ENCODE data around the gene MATN4.
"Not testable (repeated sequence)": the region's sequence is repeated elsewhere in the genome, so short reads cannot be mapped to it uniquely, and the experiment has no call there.

MATN4 gene, protein sequence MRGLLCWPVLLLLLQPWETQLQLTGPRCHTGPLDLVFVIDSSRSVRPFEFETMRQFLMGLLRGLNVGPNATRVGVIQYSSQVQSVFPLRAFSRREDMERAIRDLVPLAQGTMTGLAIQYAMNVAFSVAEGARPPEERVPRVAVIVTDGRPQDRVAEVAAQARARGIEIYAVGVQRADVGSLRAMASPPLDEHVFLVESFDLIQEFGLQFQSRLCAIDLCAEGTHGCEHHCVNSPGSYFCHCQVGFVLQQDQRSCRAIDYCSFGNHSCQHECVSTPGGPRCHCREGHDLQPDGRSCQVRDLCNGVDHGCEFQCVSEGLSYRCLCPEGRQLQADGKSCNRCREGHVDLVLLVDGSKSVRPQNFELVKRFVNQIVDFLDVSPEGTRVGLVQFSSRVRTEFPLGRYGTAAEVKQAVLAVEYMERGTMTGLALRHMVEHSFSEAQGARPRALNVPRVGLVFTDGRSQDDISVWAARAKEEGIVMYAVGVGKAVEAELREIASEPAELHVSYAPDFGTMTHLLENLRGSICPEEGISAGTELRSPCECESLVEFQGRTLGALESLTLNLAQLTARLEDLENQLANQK

DNA sequence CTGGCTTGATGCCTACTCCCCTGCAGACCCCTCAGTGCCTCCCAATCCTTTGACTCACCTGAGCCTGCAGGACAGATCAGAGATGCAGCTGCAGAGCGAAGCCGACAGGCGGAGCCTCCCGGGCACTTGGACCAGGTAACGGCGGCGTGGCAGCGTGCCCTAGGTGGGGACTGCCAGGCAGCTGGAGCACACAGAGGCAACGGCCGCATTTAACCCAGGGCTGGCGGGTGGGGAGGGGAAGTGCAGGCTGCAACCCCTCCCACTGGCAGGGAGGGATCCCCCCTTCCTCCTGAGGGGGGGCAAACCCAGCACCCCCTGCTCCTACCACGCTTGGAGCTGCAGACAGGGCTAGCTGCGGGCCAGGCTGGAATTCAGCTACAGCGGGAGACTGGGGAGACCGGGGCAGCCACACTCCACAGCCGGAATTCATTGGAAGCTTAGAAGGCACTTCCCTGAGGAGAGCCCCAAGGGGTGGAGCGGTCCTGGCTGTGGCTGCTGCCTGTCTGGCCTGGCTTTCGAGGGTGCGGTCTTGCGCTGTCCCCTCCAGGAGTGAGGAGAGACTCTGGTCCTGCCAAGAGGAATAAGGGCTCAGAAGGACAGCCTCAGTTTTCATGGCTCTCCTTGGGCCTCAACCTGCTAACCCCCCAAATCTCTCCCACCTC is at the start of gene MATN4:
Gene MATN4, minus strand, starts transcription at position 183 of the 662 bp plus-strand sequence. CDS start 2,717 bp downstream, outside the sequence.
- H3K4me1 ChIP-seq, result peaks cover 0 to 63% (median 43%) of the 10 kb centered on the region in 10 experiments; a peak in 14 of 20 replicates
- no peak within 1 kb of the TSS for H3K4me3 ChIP-seq
- H4K20me1 ChIP-seq, result no peaks in the 10 kb centered on the region
- H3K36me3 ChIP-seq, result no peaks in the 10 kb centered on the region
- no peak for TF ChIP-seq Cebpa-rat (IDR thresholded peaks at IDR 0.05)
- H3K4me2 ChIP-seq, result peak within 1 kb of the TSS in 8 of 11 experiments; percentile 17 to 66 (median 49); a peak in 14 of 22 replicates
- no peak within 1 kb of the TSS for H3K9ac ChIP-seq
- peaks cover 0 to 18% (median 10%) of the 10 kb centered on the region in 11 experiments; a peak in 10 of 22 replicates for H3K27me3 ChIP-seq
- H3K9me3 ChIP-seq (replicated peaks in 1 of 11), result peaks cover 0 to 11% (median 4%) of the 10 kb centered on the region in 11 experiments; a peak in 7 of 22 replicates
- no peak within 1 kb of the TSS for H3K27ac ChIP-seq

DNA sequence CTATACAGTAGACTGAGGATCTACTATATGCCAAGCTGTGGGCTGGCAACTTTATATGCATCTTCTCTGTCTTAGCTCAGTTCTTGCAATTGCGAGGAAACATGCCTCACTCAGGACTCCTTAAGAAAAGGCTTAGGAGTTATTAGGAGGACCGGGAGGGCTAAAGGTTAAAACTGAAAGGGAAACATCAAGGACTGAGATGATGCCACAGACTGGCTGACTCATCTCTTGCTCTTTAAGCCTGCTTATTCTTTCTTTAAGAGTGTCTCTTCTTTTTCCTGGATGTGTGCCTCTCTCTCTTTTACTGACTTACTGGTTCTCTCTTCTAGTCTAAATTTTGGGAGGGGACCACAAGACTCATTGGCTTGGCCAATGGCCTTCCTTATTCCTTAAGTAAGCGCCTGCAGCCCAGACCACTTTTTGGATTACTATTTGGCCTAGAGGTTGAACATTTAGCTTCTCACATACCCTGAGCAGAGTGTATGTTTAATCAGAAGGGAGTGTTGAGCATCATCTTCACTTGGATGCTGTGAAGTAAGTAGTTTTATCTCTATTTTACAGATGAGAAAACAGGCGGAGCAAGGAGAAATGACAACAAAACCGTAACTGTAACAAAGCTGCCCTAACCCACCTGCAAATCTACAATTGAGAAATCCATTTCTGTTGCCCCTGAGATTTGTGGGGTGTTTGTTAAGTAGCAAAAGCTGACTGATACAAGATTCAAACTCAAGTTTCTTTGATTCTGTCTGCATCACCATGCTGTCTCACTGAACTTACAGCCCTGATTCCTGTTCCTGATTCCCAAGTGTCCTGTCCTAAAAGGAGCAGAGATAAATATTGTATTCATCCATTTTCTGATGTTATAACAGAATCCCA is 47.3 kb upstream of the MATN4 start:
- Histone ChIP-seq H3K4me1 (peaks cover 12 to 48% (median 34%) of the 10 kb centered on the region in 10 experiments; a peak in 19 of 20 replicates), H3K9ac (no peak overlapping the region), H4K20me1 (no peaks in the 10 kb centered on the region), H3K27ac (peak overlapping the region in 1 of 11 experiments; percentile 40; a peak in 1 of 22 replicates), H3K36me3 (no peaks in the 10 kb centered on the region), H3K4me3 (no peak overlapping the region), H3K9me3 (replicated peaks in 1 of 11) (no peaks in the 10 kb centered on the region), H3K27me3 (no peaks in the 10 kb centered on the region), H3K4me2 (peak overlapping the region in 7 of 11 experiments; percentile 6 to 60 (median 44); a peak in 13 of 22 replicates)
- no peak for TF ChIP-seq Cebpa-rat (IDR thresholded peaks at IDR 0.05)

DNA sequence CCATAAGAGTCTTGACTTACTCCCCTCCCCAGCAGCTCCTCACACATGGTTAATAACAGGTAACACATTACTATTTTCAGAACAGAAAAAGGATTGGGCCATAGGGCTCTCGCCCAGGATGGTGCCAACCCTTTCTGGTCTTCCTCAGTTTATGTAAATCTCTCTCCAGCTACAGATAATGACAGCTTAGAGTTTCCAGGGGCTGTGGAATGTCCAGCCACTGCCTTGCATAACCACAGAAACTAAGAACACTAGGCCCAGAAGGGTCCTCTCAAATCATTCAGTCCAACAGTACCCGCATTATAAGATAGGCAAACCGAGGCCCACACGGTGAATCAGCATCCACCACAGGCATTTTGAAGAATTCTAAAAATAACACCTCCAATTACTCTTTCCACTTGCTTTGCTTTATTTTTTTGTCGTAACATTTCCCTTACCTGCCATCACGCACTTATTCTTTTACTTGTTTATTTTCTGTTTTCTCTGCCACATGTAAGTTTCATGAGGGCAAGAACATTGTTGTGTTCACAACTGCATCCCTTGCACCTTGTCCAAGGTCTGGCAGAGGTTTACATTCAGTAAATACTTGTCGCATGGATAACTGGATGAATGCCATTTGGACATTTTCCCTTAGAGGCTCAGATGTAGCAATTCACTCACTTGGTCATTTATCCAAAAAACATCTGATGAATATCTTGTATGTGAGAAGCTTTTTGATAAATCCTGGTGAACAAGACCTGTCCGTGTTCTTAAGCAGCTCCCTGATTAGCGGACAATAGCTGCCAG is 46.5 kb upstream of the MATN4 start:
- Histone ChIP-seq H3K4me1 (peaks cover 10 to 40% (median 26%) of the 10 kb centered on the region in 10 experiments; a peak in 18 of 20 replicates), H3K27me3 (no peaks in the 10 kb centered on the region), H3K36me3 (no peaks in the 10 kb centered on the region), H3K9me3 (replicated peaks in 1 of 11) (no peaks in the 10 kb centered on the region), H4K20me1 (no peaks in the 10 kb centered on the region), H3K9ac (no peak overlapping the region), H3K27ac (no peak overlapping the region), H3K4me2 (peak overlapping the region in 7 of 11 experiments; percentile 6 to 60 (median 44); a peak in 11 of 22 replicates), H3K4me3 (no peak overlapping the region)
- no peak for TF ChIP-seq Cebpa-rat (IDR thresholded peaks at IDR 0.05)

DNA sequence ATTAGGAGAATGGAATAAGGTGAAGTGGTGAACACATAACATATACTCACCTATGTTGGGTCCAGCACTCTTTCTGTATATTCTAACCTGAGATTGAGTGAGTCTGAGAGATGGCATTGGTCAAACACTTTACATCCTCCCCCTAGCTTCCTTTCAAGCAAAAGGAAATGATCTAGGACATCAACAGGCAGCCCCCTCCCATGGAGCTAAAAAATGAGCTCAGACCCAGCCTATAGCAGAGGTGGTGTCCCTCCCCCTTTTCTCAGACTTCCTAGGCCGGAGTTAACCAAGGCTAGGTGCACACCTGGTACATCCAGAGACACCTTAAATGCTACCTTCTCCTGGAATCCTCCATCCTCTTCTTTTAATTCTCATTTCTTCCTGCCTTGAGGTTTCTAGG is 45.6 kb upstream of the MATN4 start:
- H3K4me3 ChIP-seq, result no peak overlapping the region
- no peak overlapping the region for H3K4me2 ChIP-seq
- H3K36me3 ChIP-seq, result no peaks in the 10 kb centered on the region
- H3K4me1 ChIP-seq, result peaks cover 9 to 31% (median 19%) of the 10 kb centered on the region in 10 experiments; a peak in 18 of 20 replicates
- TF ChIP-seq Cebpa-rat (IDR thresholded peaks at IDR 0.05), result no peak
- H3K27me3 ChIP-seq, result no peaks in the 10 kb centered on the region
- H3K9ac ChIP-seq, result no peak overlapping the region
- no peaks in the 10 kb centered on the region for H4K20me1 ChIP-seq
- no peaks in the 10 kb centered on the region for H3K9me3 ChIP-seq (replicated peaks in 1 of 11)
- no peak overlapping the region for H3K27ac ChIP-seq

DNA sequence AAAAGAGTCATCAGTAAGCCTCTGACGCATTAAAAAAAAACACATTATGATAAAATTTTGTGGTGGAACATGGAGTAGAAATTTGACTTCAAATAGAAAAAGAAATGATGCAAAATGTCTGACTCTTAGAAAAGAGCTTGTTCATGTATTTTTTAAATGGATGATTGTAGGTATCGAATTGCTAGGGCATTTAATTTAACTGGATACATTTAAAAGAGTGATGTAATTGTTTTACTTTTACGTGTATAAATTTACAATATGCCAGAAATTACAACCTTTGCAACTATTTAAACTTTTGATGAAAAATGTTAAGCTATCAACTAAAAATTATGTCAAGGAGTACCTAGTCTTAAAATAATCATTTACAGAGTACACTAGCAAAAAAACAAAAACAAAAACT is 44.6 kb upstream of the MATN4 start:
- Histone ChIP-seq H4K20me1 (no peaks in the 10 kb centered on the region), H3K4me1 (peaks cover 7 to 26% (median 15%) of the 10 kb centered on the region in 10 experiments), H3K4me3 (no peak overlapping the region)

DNA sequence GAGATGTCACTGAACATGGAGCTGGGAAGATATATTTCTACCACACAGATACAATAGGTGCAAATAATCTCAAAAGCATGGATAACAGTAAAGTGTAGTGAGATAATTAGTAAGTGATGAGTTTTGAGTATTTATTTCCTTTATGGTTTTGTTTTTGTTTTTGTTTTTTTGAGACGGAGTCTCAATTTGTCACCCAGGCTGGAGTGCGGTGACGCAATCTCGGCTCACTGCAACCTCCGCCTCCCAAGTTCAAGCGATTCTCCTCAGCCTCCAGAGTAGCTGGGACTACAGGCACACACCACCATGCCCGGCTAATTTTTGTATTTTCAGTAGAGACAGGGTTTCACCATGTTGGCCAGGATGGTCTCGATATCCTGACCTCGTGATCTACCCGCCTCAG is 42.7 kb upstream of the MATN4 start:
- not testable (repeated sequence) for H3K9me3 ChIP-seq (replicated peaks in 1 of 11); H3K36me3 ChIP-seq; H3K9ac ChIP-seq; H3K4me3 ChIP-seq; H3K27ac ChIP-seq; H3K4me2 ChIP-seq
- peaks cover 0 to 21% (median 17%) of the 10 kb centered on the region in 11 experiments; a peak in 16 of 22 replicates for H3K27me3 ChIP-seq
- H4K20me1 ChIP-seq, result peaks cover 0 to 15% (median 0%) of the 10 kb centered on the region in 11 experiments; a peak in 6 of 22 replicates
- peaks cover 27 to 39% (median 30%) of the 10 kb centered on the region in 10 experiments for H3K4me1 ChIP-seq

More for the DNA sequence above, 44.6 kb upstream of the MATN4 start:
- H3K27me3 ChIP-seq, result peaks cover 0 to 4% (median 3%) of the 10 kb centered on the region in 11 experiments; a peak in 9 of 22 replicates
- no peaks in the 10 kb centered on the region for H3K36me3 ChIP-seq
- no peak overlapping the region for H3K27ac ChIP-seq
- H3K9ac ChIP-seq, result no peak overlapping the region
- no peak for TF ChIP-seq Cebpa-rat (IDR thresholded peaks at IDR 0.05)
- H3K9me3 ChIP-seq (replicated peaks in 1 of 11), result no peaks in the 10 kb centered on the region
- H3K4me2 ChIP-seq, result no peak overlapping the region

DNA sequence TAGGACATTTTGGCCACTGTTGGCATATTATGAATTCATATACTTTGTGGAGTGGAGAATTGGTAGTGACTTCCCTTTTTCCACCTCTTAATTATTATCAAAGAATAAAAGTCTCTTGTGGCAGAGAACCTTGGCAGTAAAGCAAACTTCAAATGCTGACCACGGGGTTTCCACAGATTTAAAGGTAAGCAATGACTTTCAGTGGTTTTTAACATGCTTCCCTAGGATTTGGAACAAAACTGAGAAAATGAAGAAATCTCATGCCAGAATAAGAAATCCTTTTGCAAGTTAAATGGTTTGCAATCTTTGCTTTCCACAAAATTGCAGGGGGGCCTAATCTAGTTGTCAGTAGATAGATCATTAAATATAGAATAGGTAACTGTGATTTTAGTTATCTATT is 42.1 kb upstream of the MATN4 start:
- Histone ChIP-seq H3K27ac (no peak overlapping the region), H4K20me1 (peaks cover 0 to 15% (median 0%) of the 10 kb centered on the region in 11 experiments; a peak in 6 of 22 replicates), H3K36me3 (no peaks in the 10 kb centered on the region), H3K4me2 (no peak overlapping the region), H3K9me3 (replicated peaks in 1 of 11) (no peaks in the 10 kb centered on the region), H3K4me3 (no peak overlapping the region), H3K4me1 (peaks cover 30 to 39% (median 33%) of the 10 kb centered on the region in 10 experiments), H3K27me3 (peaks cover 0 to 24% (median 17%) of the 10 kb centered on the region in 11 experiments; a peak in 16 of 22 replicates), H3K9ac (no peak overlapping the region)
- no peak for TF ChIP-seq Cebpa-rat (IDR thresholded peaks at IDR 0.05)

Data from BLaER1 treated with 17β-estradiol and CSF1 and Interleukin-3, amounts not matched to agents 10 nM and 100 nM (cell line).